Measurements from ENCODE around the gene MRPL28.

The MRPL28 gene

GRCh38 chr16:381789-382717 lies 11.7 kb upstream of the MRPL28 start, which contains the start of gene PGAP6:
Gene PGAP6 (minus strand): TSS chr16:381978. CDS start chr16:381821, 157 bp downstream.
- H3K36me3 ChIP-seq = no peaks in the 10 kb centered on the region; the same call in 1 of the 2 replicates
- no peak for TF ChIP-seq CTCF (IDR thresholded peaks at IDR 0.05; ENCODE audit: low read depth, low read length)
- no peaks in the 10 kb centered on the region for H3K27me3 ChIP-seq
- H3K4me3 ChIP-seq (ENCODE audit: low read depth, low read length) = peak within 1 kb of the TSS; percentile 68
- H3K9me3 ChIP-seq = no peaks in the 10 kb centered on the region
- peak; percentile 75 for DNase-seq
- no peaks in the 10 kb centered on the region for H3K4me1 ChIP-seq

GRCh38 chr16:381012-381788 lies 10.9 kb upstream of the MRPL28 start:
- DNase-seq = peak; percentile 34
- Histone ChIP-seq H3K27me3 (no peaks in the 10 kb centered on the region), H3K9me3 (no peaks in the 10 kb centered on the region), H3K4me1 (no peaks in the 10 kb centered on the region), H3K36me3 (no peaks in the 10 kb centered on the region; the same call in none of the 2 replicates), H3K4me3 (ENCODE audit: low read depth, low read length) (peak overlapping the region; percentile 68)
- TF ChIP-seq CTCF (IDR thresholded peaks at IDR 0.05; ENCODE audit: low read depth, low read length) = no peak

- H3K36me3 ChIP-seq = no peaks in the 10 kb centered on the region; the same call in none of the 2 replicates
- no peak for TF ChIP-seq CTCF (IDR thresholded peaks at IDR 0.05; ENCODE audit: low read depth, low read length)
- H3K9me3 ChIP-seq = no peaks in the 10 kb centered on the region
- DNase-seq = no peak
- H3K4me1 ChIP-seq = no peaks in the 10 kb centered on the region
- no peaks in the 10 kb centered on the region for H3K27me3 ChIP-seq
- H3K4me3 ChIP-seq (ENCODE audit: low read depth, low read length) = peak overlapping the region; percentile 68
These were observed 10.3 kb upstream of the MRPL28 start for GRCh38 chr16:380762-381011.

GRCh38 chr16:379961-380761 lies 9.8 kb upstream of the MRPL28 start:
- no peaks in the 10 kb centered on the region for H3K27me3 ChIP-seq
- no peaks in the 10 kb centered on the region for H3K4me1 ChIP-seq
- no peaks in the 10 kb centered on the region; the same call in none of the 2 replicates for H3K36me3 ChIP-seq
- no peak for DNase-seq
- H3K9me3 ChIP-seq = no peaks in the 10 kb centered on the region
- no peak overlapping the region for H3K4me3 ChIP-seq (ENCODE audit: low read depth, low read length)
- TF ChIP-seq CTCF (IDR thresholded peaks at IDR 0.05; ENCODE audit: low read depth, low read length) = no peak

GRCh38 chr16:379183-379960 lies 9.0 kb upstream of the MRPL28 start:
- Histone ChIP-seq H3K9me3 (no peaks in the 10 kb centered on the region), H3K36me3 (no peaks in the 10 kb centered on the region; the same call in none of the 2 replicates), H3K4me1 (no peaks in the 10 kb centered on the region), H3K27me3 (no peaks in the 10 kb centered on the region), H3K4me3 (ENCODE audit: low read depth, low read length) (no peak overlapping the region)
- DNase-seq = no peak
- TF ChIP-seq CTCF (IDR thresholded peaks at IDR 0.05; ENCODE audit: low read depth, low read length) = no peak

Data from BE2C (cell line).